H9 (cell line): ENCODE data around the gene GLUL. TPM values are rescaled to one million over a fixed set of nuclear protein-coding genes. Genes with fewer than 3 reads are reported as not detected.

ENCODE experiments used
- DNase-seq: peaks from one replicate; pipeline ENCODE4 v3.0.0-alpha.2; 2017
- H2AFZ ChIP-seq: one replicate; pipeline ENCODE4 v1.6.1; 2013; ENCODE audit warnings: mild to moderate bottlenecking, low read length, control low read depth, moderate library complexity
- H2AK5ac ChIP-seq: 2 replicates; pipeline ENCODE4 v1.6.1; 2013; ENCODE audit warnings: low read length, control low read depth, mixed read lengths; ENCODE audit not compliant: insufficient read length
- H2BK120ac ChIP-seq: one replicate; pipeline ENCODE4 v1.6.1; 2013; ENCODE audit warnings: low read depth, mild to moderate bottlenecking, low read length, control low read depth, inconsistent platforms; ENCODE audit not compliant: poor library complexity, severe bottlenecking
- H2BK12ac ChIP-seq: 2 replicates; pipeline ENCODE4 v1.6.1; 2013; ENCODE audit warnings: low read length, control low read depth, mixed read lengths, low read depth; ENCODE audit not compliant: insufficient read length
- H2BK15ac ChIP-seq: 2 replicates; pipeline ENCODE4 v1.6.1; 2013; ENCODE audit warnings: low read depth, low read length, control low read depth
- H2BK20ac ChIP-seq: one replicate; pipeline ENCODE4 v1.6.1; 2013; ENCODE audit warnings: low read depth, mild to moderate bottlenecking, low read length, control low read depth, inconsistent platforms; ENCODE audit not compliant: poor library complexity, severe bottlenecking
- H2BK5ac ChIP-seq: 2 replicates; pipeline ENCODE4 v1.6.1; 2013; ENCODE audit warnings: low read length, control low read depth, mixed read lengths; ENCODE audit not compliant: insufficient read length
- H3K14ac ChIP-seq: 2 replicates; pipeline ENCODE4 v1.6.1; 2013; ENCODE audit warnings: low read length, control low read depth; ENCODE audit not compliant: insufficient read depth
- H3K18ac ChIP-seq: 2 replicates; pipeline ENCODE4 v1.6.1; 2013; ENCODE audit warnings: low read depth, mild to moderate bottlenecking, mixed read lengths, low read length, control low read depth; ENCODE audit not compliant: insufficient read length
- H3K23ac ChIP-seq: 2 replicates; pipeline ENCODE4 v1.6.1; 2013; ENCODE audit warnings: low read length, control low read depth, mixed read lengths, low read depth; ENCODE audit not compliant: insufficient read length
- H3K23me2 ChIP-seq: 2 replicates; pipeline ENCODE4 v1.6.1; 2013; ENCODE audit warnings: low read depth, mild to moderate bottlenecking, mixed read lengths, low read length, control low read depth; ENCODE audit not compliant: insufficient read length, poor library complexity, severe bottlenecking
- H3K27ac ChIP-seq: 2 replicates; pipeline ENCODE4 v1.5.1; 2013; ENCODE audit warnings: low read length, control low read depth, mixed read lengths, low read depth; ENCODE audit not compliant: insufficient read length
- H3K27me3 ChIP-seq: 2 replicates; pipeline ENCODE4 v1.6.1; 2013; ENCODE audit warnings: low read length, control low read depth, inconsistent platforms; ENCODE audit not compliant: insufficient read depth
- H3K4ac ChIP-seq: 2 replicates; pipeline ENCODE4 v1.6.1; 2013; ENCODE audit warnings: low read depth, mild to moderate bottlenecking, control low read depth, inconsistent platforms, low read length, moderate library complexity
- H3K4me1 ChIP-seq: 2 replicates; pipeline ENCODE4 v1.6.1; 2013; ENCODE audit warnings: low read length, control low read depth, inconsistent platforms; ENCODE audit not compliant: insufficient read depth
- H3K4me2 ChIP-seq: 2 replicates; pipeline ENCODE4 v1.6.1; 2013; ENCODE audit warnings: low read length, control low read depth, mixed read lengths; ENCODE audit not compliant: insufficient read length, insufficient read depth
- H3K56ac ChIP-seq: 2 replicates; pipeline ENCODE4 v1.6.1; 2013; ENCODE audit warnings: low read depth, mild to moderate bottlenecking, mixed read lengths, low read length, control low read depth; ENCODE audit not compliant: insufficient read length
- H3K79me1 ChIP-seq: 2 replicates; pipeline ENCODE4 v1.6.1; 2013; ENCODE audit warnings: low read depth, mild to moderate bottlenecking, moderate library complexity, low read length, control low read depth, inconsistent platforms; ENCODE audit not compliant: insufficient read depth, poor library complexity, severe bottlenecking
- H3K79me2 ChIP-seq: 2 replicates; pipeline ENCODE4 v1.6.1; 2013; ENCODE audit warnings: low read length, control low read depth, inconsistent platforms; ENCODE audit not compliant: insufficient read depth
- H3K9ac ChIP-seq: 2 replicates; pipeline ENCODE4 v1.6.1; 2013; ENCODE audit warnings: low read length, control low read depth, mixed read lengths; ENCODE audit not compliant: insufficient read length; ENCODE audit errors: extremely low read depth
- H3K9me3 ChIP-seq: one replicate; pipeline ENCODE4 v1.6.1; 2013; ENCODE audit warnings: low read depth, low read length, inconsistent platforms; ENCODE audit not compliant: control insufficient read depth
- H3T11ph ChIP-seq: one replicate; pipeline ENCODE4 v1.6.1; 2013; ENCODE audit warnings: mild to moderate bottlenecking, low read length, control low read depth, inconsistent platforms
- H4K20me1 ChIP-seq: one replicate; pipeline ENCODE4 v1.6.1; 2013; ENCODE audit not compliant: control insufficient read depth, insufficient read length, insufficient read depth
- H4K5ac ChIP-seq: 2 replicates; pipeline ENCODE4 v1.6.1; 2013; ENCODE audit warnings: low read depth, mild to moderate bottlenecking, mixed read lengths, low read length, control low read depth; ENCODE audit not compliant: insufficient read length
- H4K8ac ChIP-seq: replicated peaks from 2 replicates; pipeline ENCODE4 v1.6.1; 2013; ENCODE audit warnings: low read length, control low read depth, mixed read lengths, low read depth; ENCODE audit not compliant: insufficient read length
- H4K91ac ChIP-seq: 2 replicates; pipeline ENCODE4 v1.6.1; 2013; ENCODE audit warnings: low read depth, mild to moderate bottlenecking, moderate library complexity, mixed read lengths, low read length, control low read depth; ENCODE audit not compliant: insufficient read length
- H3K27ac Mint-ChIP-seq, 3 experiments: 2 replicates in 2 of 3; 3 replicates in 1 of 3; pipeline ENCODE4 v1.8.0; 2020 to 2021; ENCODE audit warnings: mixed read lengths in 3 of 3, mild to moderate bottlenecking in 1 of 3, moderate library complexity in 1 of 3
- H3K27me3 Mint-ChIP-seq: 2 replicates; pipeline ENCODE4 v1.8.0; 2021; ENCODE audit warnings: low read depth, mild to moderate bottlenecking, moderate library complexity, mixed read lengths
- H3K36me3 Mint-ChIP-seq, 3 experiments: 2 replicates in 2 of 3; 3 replicates in 1 of 3; pipeline ENCODE4 v1.8.0; 2020 to 2021; ENCODE audit warnings: low read depth in 3 of 3, mixed read lengths in 3 of 3; ENCODE audit not compliant: insufficient read depth in 1 of 3
- H3K4me1 Mint-ChIP-seq, 2 experiments: 2 replicates each; pipeline ENCODE4 v1.8.0; 2020; ENCODE audit warnings: mixed read lengths in 2 of 2
- H3K4me3 Mint-ChIP-seq, 2 experiments: 2 replicates in 1 of 2; 3 replicates in 1 of 2; pipeline ENCODE4 v1.8.0; 2020 to 2021; ENCODE audit warnings: mild to moderate bottlenecking in 2 of 2, mixed read lengths in 2 of 2, moderate library complexity in 1 of 2
- H3K9me3 Mint-ChIP-seq, 2 experiments: 2 replicates in 1 of 2; 3 replicates in 1 of 2; pipeline ENCODE4 v1.8.0; 2020; ENCODE audit warnings: mild to moderate bottlenecking in 2 of 2, mixed read lengths in 2 of 2, moderate library complexity in 1 of 2
- CTCF ChIP-seq: fragments of 200-600 bp; sonication (generic); conservative IDR thresholded peaks from 3 replicates; pipeline ENCODE4 v1.8.0; 2021; ENCODE audit warnings: antibody characterized with exemption, mild to moderate bottlenecking
- total RNA-seq: library from RNA; stranded (reverse); gene quantifications from 2 replicates; pipeline ENCODE4 v1.2.1, GENCODE V29; 2021

GLUL gene
- total RNA-seq, 1 experiment from 2014 or later = 332 TPM

DNA sequence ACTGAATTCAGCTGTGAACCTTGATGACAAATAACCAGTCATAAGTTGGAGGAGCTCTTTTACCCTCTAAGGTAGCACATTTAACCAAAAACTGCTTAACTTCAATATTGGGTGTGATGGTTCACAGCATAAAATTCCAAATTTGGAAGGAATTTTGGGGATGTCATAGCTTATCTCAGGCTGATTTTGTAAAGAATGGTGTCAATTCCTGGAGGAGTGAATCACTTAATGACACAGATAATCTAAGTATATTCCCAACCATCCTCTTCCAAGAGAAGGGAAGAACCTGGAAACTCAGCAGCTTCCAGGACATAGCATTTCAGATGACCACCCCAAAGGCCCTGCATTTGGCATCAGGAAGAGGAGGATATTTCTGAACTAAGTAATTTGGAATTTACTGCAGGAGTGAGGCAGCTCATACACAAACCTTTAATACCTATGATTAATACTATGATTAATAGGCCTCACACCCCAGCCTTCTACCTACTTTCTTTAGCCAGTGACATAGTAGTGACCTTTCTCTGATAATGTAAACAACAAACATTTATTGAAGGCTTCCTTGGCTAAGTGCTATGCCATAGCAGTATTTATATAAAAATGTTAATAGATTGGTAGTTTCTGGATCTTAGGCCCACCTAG is 14.5 kb downstream of the GLUL start:
- Mint-ChIP-seq H3K27ac (no peak overlapping the region), H3K4me3 (no peak overlapping the region), H3K36me3 (peaks cover 0 to 14% (median 9%) of the 10 kb centered on the region in 3 experiments; a peak in 5 of 7 replicates), H3K9me3 (no peaks in the 10 kb centered on the region), H3K4me1 (peaks cover 0 to 4% of the 10 kb centered on the region in 2 experiments; a peak in 1 of 4 replicates), H3K27me3 (no peaks in the 10 kb centered on the region)
- no peak overlapping the region for H2BK5ac ChIP-seq
- no peak overlapping the region for H3K4me2 ChIP-seq
- H2BK15ac ChIP-seq = no peak overlapping the region
- H3K79me1 ChIP-seq = no peaks in the 10 kb centered on the region
- no peaks in the 10 kb centered on the region for H3K23me2 ChIP-seq
- H3K4me1 ChIP-seq = no peaks in the 10 kb centered on the region
- no peak for TF ChIP-seq CTCF
- H4K8ac ChIP-seq = no peak overlapping the region
- H2BK120ac ChIP-seq = no peak overlapping the region
- no peak overlapping the region for H3K23ac ChIP-seq
- no peak overlapping the region for H3T11ph ChIP-seq
- no peak overlapping the region for H4K5ac ChIP-seq
- no peak overlapping the region for H2BK20ac ChIP-seq
- H3K79me2 ChIP-seq = no peaks in the 10 kb centered on the region
- no peak overlapping the region for H3K18ac ChIP-seq
- no peak for DNase-seq
- no peak overlapping the region for H3K9ac ChIP-seq
- H3K4ac ChIP-seq = no peak overlapping the region
- no peak overlapping the region for H3K56ac ChIP-seq
- no peak overlapping the region for H4K91ac ChIP-seq
- H4K20me1 ChIP-seq = no peaks in the 10 kb centered on the region
- no peaks in the 10 kb centered on the region for H3K27me3 ChIP-seq
- H2AFZ ChIP-seq = no peak overlapping the region
- H3K27ac ChIP-seq = no peak overlapping the region
- H2BK12ac ChIP-seq = no peak overlapping the region
- H3K14ac ChIP-seq = no peak overlapping the region
- H3K9me3 ChIP-seq = no peaks in the 10 kb centered on the region
- H2AK5ac ChIP-seq = no peak overlapping the region
